ENCODE measurements around the gene STAC3. TPM values are rescaled to one million over a fixed set of nuclear protein-coding genes. Genes with fewer than 3 reads are reported as not detected.

Gene STAC3
- total and polyA plus RNA-seq, 9 of the 15 experiments (the other 6 are each of a cell fraction or from before 2014, with no cell fraction given) = 0.45 to 6.4 (median 3.3) TPM

GRCh38 chr12:57255916-57256315 is 4.9 kb upstream of the STAC3 start (continued):
- TF ChIP-seq MITF (IDR thresholded peaks at IDR 0.05) = no peak
- no peak for TF ChIP-seq SIN3B (IDR thresholded peaks at IDR 0.05; ENCODE audit: low read depth)
- no peak for TF ChIP-seq ZKSCAN3 (CRISPR knock-in tag; IDR thresholded peaks at IDR 0.05)
- no peak for TF ChIP-seq HLTF (IDR thresholded peaks at IDR 0.05)
- no peak for TF ChIP-seq FOXP1 (CRISPR knock-in tag; IDR thresholded peaks at IDR 0.05)
- no peak for TF ChIP-seq TAL1 (IDR thresholded peaks at IDR 0.05)
- no peak for TF ChIP-seq MAX (CRISPR knock-in tag; IDR thresholded peaks at IDR 0.05)

- WGBS (ENCODE audit: insufficient coverage, low coverage, missing lambda C conversion rate) = 63% methylated on average over 14 of the region's 14 CpGs
- TSS peak; percentile 33 for BruUV-seq (replicated peaks)
- H3K27me3 ChIP-seq (ENCODE audit: control insufficient read depth in 2 of 2, insufficient read depth in 2 of 2, low read length in 2 of 2) = no peaks in the 10 kb centered on the region
- TF ChIP-seq HDAC3 (IDR thresholded peaks at IDR 0.05; ENCODE audit: borderline replicate concordance, partially characterized antibody) (no peak), ZNF280A (IDR thresholded peaks at IDR 0.05; ENCODE audit: low read depth, partially characterized antibody) (no peak), ZZZ3 (IDR thresholded peaks at IDR 0.05) (no peak), ZNF518B (CRISPR knock-in tag; IDR thresholded peaks at IDR 0.05) (no peak), CBX2 (IDR thresholded peaks at IDR 0.05; ENCODE audit: insufficient read depth, low read length, poor library complexity, severe bottlenecking) (no peak)
These were observed 3.7 kb upstream of the STAC3 start for GRCh38 chr12:57254506-57255280.

More at GRCh38 chr12:57254506-57255280, 3.7 kb upstream of the STAC3 start:
- Histone ChIP-seq H3K36me3 (ENCODE audit: control insufficient read depth, insufficient read depth, low read length) (peaks cover 24% of the 10 kb centered on the region; the same call in 2 of the 3 replicates), H3K9me3 (replicated peaks; ENCODE audit: control insufficient read depth, insufficient read depth, low read depth, low read length) (no peaks in the 10 kb centered on the region), H3K79me2 (ENCODE audit: control insufficient read depth, insufficient read depth, low read length) (no peaks in the 10 kb centered on the region), H3K4me1 (replicated peaks in 1 of 2; ENCODE audit: control insufficient read depth in 2 of 2, insufficient read depth in 2 of 2, low read length in 2 of 2) (peaks cover 2 to 3% of the 10 kb centered on the region in 2 experiments; a peak in 4 of 5 replicates), H3K9ac (ENCODE audit: insufficient read depth in 1 of 2, low read depth in 2 of 2, low read length in 2 of 2) (peak overlapping the region in 1 of 2 experiments; percentile 40; a peak in 1 of 4 replicates), H3K4me2 (ENCODE audit: insufficient read depth, low read length) (no peak overlapping the region), H3K9me1 (ENCODE audit: control insufficient read depth, insufficient read depth, low read length) (no peaks in the 10 kb centered on the region), H4K20me1 (replicated peaks; ENCODE audit: control insufficient read depth, insufficient read depth, low read length) (no peaks in the 10 kb centered on the region), H2AFZ (ENCODE audit: low read depth, low read length) (no peak overlapping the region), H3K27ac (ENCODE audit: extremely low read depth, low read depth, low read length) (no peak overlapping the region), H3K4me3 (no peak overlapping the region)
- POLR2A ChIA-PET = interaction anchor here (1.4 kb wide), 1 partner anchor 11 kb away, joined by 5 read pairs; no protein-coding TSS in a partner anchor
- ATAC-seq (no peak), FAIRE-seq (no peak), DNase-seq (ENCODE audit: extremely low read depth in 1 of 4, low spot score in 3 of 4) (no peak)
- in situ Hi-C loops (cut with MboI) (no loop called here), intact Hi-C loops (cut with micrococcal nuclease) (no loop called here)
- CTCF ChIA-PET (ENCODE audit: low intra/inter-chr PET ratio) = no interaction called here
